ENCODE results near the gene CAMKK1.

Gene CAMKK1

GRCh38 chr17:3815925-3816324 is 76.9 kb downstream of the CAMKK1 start:
- H3K36me3 ChIP-seq (ENCODE audit: control insufficient read depth, insufficient read depth, low read length) = peaks cover 67% of the 10 kb centered on the region

GRCh38 chr17:3815122-3815521 is 77.7 kb downstream of the CAMKK1 start:
- no peak for DNase-seq
- no peaks in the 10 kb centered on the region for H3K4me1 ChIP-seq (ENCODE audit: control insufficient read depth, insufficient read depth, low read length, poor library complexity, severe bottlenecking)
- peaks cover 69% of the 10 kb centered on the region for H3K36me3 ChIP-seq (ENCODE audit: control insufficient read depth, insufficient read depth, low read length)
- no peaks in the 10 kb centered on the region for H3K27me3 ChIP-seq (replicated peaks; ENCODE audit: control insufficient read depth, insufficient read depth, low read length, poor library complexity, severe bottlenecking)
- H3K9me3 ChIP-seq (ENCODE audit: control insufficient read depth, low read length) = no peaks in the 10 kb centered on the region
- no peak overlapping the region for H3K4me3 ChIP-seq (ENCODE audit: insufficient read depth, low read depth, low read length, poor library complexity, severe bottlenecking)
- H3K27ac ChIP-seq (ENCODE audit: insufficient read depth, low read length, poor library complexity, severe bottlenecking) = no peak overlapping the region

More at GRCh38 chr17:3815925-3816324, 76.9 kb downstream of the CAMKK1 start:
- no peaks in the 10 kb centered on the region for H3K9me3 ChIP-seq (ENCODE audit: control insufficient read depth, low read length)
- no peak overlapping the region for H3K27ac ChIP-seq (ENCODE audit: insufficient read depth, low read length, poor library complexity, severe bottlenecking)
- H3K4me1 ChIP-seq (ENCODE audit: control insufficient read depth, insufficient read depth, low read length, poor library complexity, severe bottlenecking) = no peaks in the 10 kb centered on the region
- DNase-seq = no peak
- no peaks in the 10 kb centered on the region for H3K27me3 ChIP-seq (replicated peaks; ENCODE audit: control insufficient read depth, insufficient read depth, low read length, poor library complexity, severe bottlenecking)
- no peak overlapping the region for H3K4me3 ChIP-seq (ENCODE audit: insufficient read depth, low read depth, low read length, poor library complexity, severe bottlenecking)

GRCh38 chr17:3814361-3814760 is 78.5 kb downstream of the CAMKK1 start:
- peaks cover 68% of the 10 kb centered on the region for H3K36me3 ChIP-seq (ENCODE audit: control insufficient read depth, insufficient read depth, low read length)
- H3K4me1 ChIP-seq (ENCODE audit: control insufficient read depth, insufficient read depth, low read length, poor library complexity, severe bottlenecking) = no peaks in the 10 kb centered on the region
- no peak overlapping the region for H3K4me3 ChIP-seq (ENCODE audit: insufficient read depth, low read depth, low read length, poor library complexity, severe bottlenecking)
- no peak overlapping the region for H3K27ac ChIP-seq (ENCODE audit: insufficient read depth, low read length, poor library complexity, severe bottlenecking)
- no peaks in the 10 kb centered on the region for H3K27me3 ChIP-seq (replicated peaks; ENCODE audit: control insufficient read depth, insufficient read depth, low read length, poor library complexity, severe bottlenecking)
- H3K9me3 ChIP-seq (ENCODE audit: control insufficient read depth, low read length) = no peaks in the 10 kb centered on the region
- no peak for DNase-seq

- DNase-seq = no peak
- peaks cover 63% of the 10 kb centered on the region for H3K36me3 ChIP-seq (ENCODE audit: control insufficient read depth, insufficient read depth, low read length)
These were observed 79.7 kb downstream of the CAMKK1 start for GRCh38 chr17:3813171-3813570.

GRCh38 chr17:3812771-3813170 is 80.1 kb downstream of the CAMKK1 start:
- no peaks in the 10 kb centered on the region for H3K4me1 ChIP-seq (ENCODE audit: control insufficient read depth, insufficient read depth, low read length, poor library complexity, severe bottlenecking)
- H3K4me3 ChIP-seq (ENCODE audit: insufficient read depth, low read depth, low read length, poor library complexity, severe bottlenecking) = no peak overlapping the region
- H3K9me3 ChIP-seq (ENCODE audit: control insufficient read depth, low read length) = no peaks in the 10 kb centered on the region
- DNase-seq = no peak
- H3K27me3 ChIP-seq (replicated peaks; ENCODE audit: control insufficient read depth, insufficient read depth, low read length, poor library complexity, severe bottlenecking) = no peaks in the 10 kb centered on the region
- H3K36me3 ChIP-seq (ENCODE audit: control insufficient read depth, insufficient read depth, low read length) = peaks cover 65% of the 10 kb centered on the region
- H3K27ac ChIP-seq (ENCODE audit: insufficient read depth, low read length, poor library complexity, severe bottlenecking) = no peak overlapping the region

More at GRCh38 chr17:3813171-3813570, 79.7 kb downstream of the CAMKK1 start:
- Histone ChIP-seq H3K27ac (ENCODE audit: insufficient read depth, low read length, poor library complexity, severe bottlenecking) (no peak overlapping the region), H3K4me3 (ENCODE audit: insufficient read depth, low read depth, low read length, poor library complexity, severe bottlenecking) (no peak overlapping the region), H3K9me3 (ENCODE audit: control insufficient read depth, low read length) (no peaks in the 10 kb centered on the region), H3K27me3 (replicated peaks; ENCODE audit: control insufficient read depth, insufficient read depth, low read length, poor library complexity, severe bottlenecking) (no peaks in the 10 kb centered on the region), H3K4me1 (ENCODE audit: control insufficient read depth, insufficient read depth, low read length, poor library complexity, severe bottlenecking) (no peaks in the 10 kb centered on the region)

GRCh38 chr17:3812284-3812683 is 80.6 kb downstream of the CAMKK1 start:
- DNase-seq = no peak
- Histone ChIP-seq H3K9me3 (ENCODE audit: control insufficient read depth, low read length) (no peaks in the 10 kb centered on the region), H3K27me3 (replicated peaks; ENCODE audit: control insufficient read depth, insufficient read depth, low read length, poor library complexity, severe bottlenecking) (no peaks in the 10 kb centered on the region), H3K27ac (ENCODE audit: insufficient read depth, low read length, poor library complexity, severe bottlenecking) (no peak overlapping the region), H3K4me3 (ENCODE audit: insufficient read depth, low read depth, low read length, poor library complexity, severe bottlenecking) (no peak overlapping the region), H3K36me3 (ENCODE audit: control insufficient read depth, insufficient read depth, low read length) (peaks cover 65% of the 10 kb centered on the region), H3K4me1 (ENCODE audit: control insufficient read depth, insufficient read depth, low read length, poor library complexity, severe bottlenecking) (no peaks in the 10 kb centered on the region)
